H9 (cell line): ENCODE data around the gene ETFRF1. TPM values are rescaled to one million over a fixed set of nuclear protein-coding genes. Genes with fewer than 3 reads are reported as not detected.
A peak's percentile ranks its signal among the peaks of the same experiment; 100 is the strongest.

Experiments
- DNase-seq: peaks from one replicate; pipeline ENCODE4 v3.0.0-alpha.2; 2017
- H2AFZ ChIP-seq: one replicate; pipeline ENCODE4 v1.6.1; 2013; ENCODE audit warnings: mild to moderate bottlenecking, low read length, control low read depth, moderate library complexity
- H2AK5ac ChIP-seq: 2 replicates; pipeline ENCODE4 v1.6.1; 2013; ENCODE audit warnings: low read length, control low read depth, mixed read lengths; ENCODE audit not compliant: insufficient read length
- H2BK120ac ChIP-seq: one replicate; pipeline ENCODE4 v1.6.1; 2013; ENCODE audit warnings: low read depth, mild to moderate bottlenecking, low read length, control low read depth, inconsistent platforms; ENCODE audit not compliant: poor library complexity, severe bottlenecking
- H2BK12ac ChIP-seq: 2 replicates; pipeline ENCODE4 v1.6.1; 2013; ENCODE audit warnings: low read length, control low read depth, mixed read lengths, low read depth; ENCODE audit not compliant: insufficient read length
- H2BK15ac ChIP-seq: 2 replicates; pipeline ENCODE4 v1.6.1; 2013; ENCODE audit warnings: low read depth, low read length, control low read depth
- H2BK20ac ChIP-seq: one replicate; pipeline ENCODE4 v1.6.1; 2013; ENCODE audit warnings: low read depth, mild to moderate bottlenecking, low read length, control low read depth, inconsistent platforms; ENCODE audit not compliant: poor library complexity, severe bottlenecking
- H2BK5ac ChIP-seq: 2 replicates; pipeline ENCODE4 v1.6.1; 2013; ENCODE audit warnings: low read length, control low read depth, mixed read lengths; ENCODE audit not compliant: insufficient read length
- H3K14ac ChIP-seq: 2 replicates; pipeline ENCODE4 v1.6.1; 2013; ENCODE audit warnings: low read length, control low read depth; ENCODE audit not compliant: insufficient read depth
- H3K18ac ChIP-seq: 2 replicates; pipeline ENCODE4 v1.6.1; 2013; ENCODE audit warnings: low read depth, mild to moderate bottlenecking, mixed read lengths, low read length, control low read depth; ENCODE audit not compliant: insufficient read length
- H3K23ac ChIP-seq: 2 replicates; pipeline ENCODE4 v1.6.1; 2013; ENCODE audit warnings: low read length, control low read depth, mixed read lengths, low read depth; ENCODE audit not compliant: insufficient read length
- H3K23me2 ChIP-seq: 2 replicates; pipeline ENCODE4 v1.6.1; 2013; ENCODE audit warnings: low read depth, mild to moderate bottlenecking, mixed read lengths, low read length, control low read depth; ENCODE audit not compliant: insufficient read length, poor library complexity, severe bottlenecking
- H3K27ac ChIP-seq: 2 replicates; pipeline ENCODE4 v1.5.1; 2013; ENCODE audit warnings: low read length, control low read depth, mixed read lengths, low read depth; ENCODE audit not compliant: insufficient read length
- H3K27me3 ChIP-seq: 2 replicates; pipeline ENCODE4 v1.6.1; 2013; ENCODE audit warnings: low read length, control low read depth, inconsistent platforms; ENCODE audit not compliant: insufficient read depth
- H3K4ac ChIP-seq: 2 replicates; pipeline ENCODE4 v1.6.1; 2013; ENCODE audit warnings: low read depth, mild to moderate bottlenecking, control low read depth, inconsistent platforms, low read length, moderate library complexity
- H3K4me1 ChIP-seq: 2 replicates; pipeline ENCODE4 v1.6.1; 2013; ENCODE audit warnings: low read length, control low read depth, inconsistent platforms; ENCODE audit not compliant: insufficient read depth
- H3K4me2 ChIP-seq: 2 replicates; pipeline ENCODE4 v1.6.1; 2013; ENCODE audit warnings: low read length, control low read depth, mixed read lengths; ENCODE audit not compliant: insufficient read length, insufficient read depth
- H3K56ac ChIP-seq: 2 replicates; pipeline ENCODE4 v1.6.1; 2013; ENCODE audit warnings: low read depth, mild to moderate bottlenecking, mixed read lengths, low read length, control low read depth; ENCODE audit not compliant: insufficient read length
- H3K79me1 ChIP-seq: 2 replicates; pipeline ENCODE4 v1.6.1; 2013; ENCODE audit warnings: low read depth, mild to moderate bottlenecking, moderate library complexity, low read length, control low read depth, inconsistent platforms; ENCODE audit not compliant: insufficient read depth, poor library complexity, severe bottlenecking
- H3K79me2 ChIP-seq: 2 replicates; pipeline ENCODE4 v1.6.1; 2013; ENCODE audit warnings: low read length, control low read depth, inconsistent platforms; ENCODE audit not compliant: insufficient read depth
- H3K9ac ChIP-seq: 2 replicates; pipeline ENCODE4 v1.6.1; 2013; ENCODE audit warnings: low read length, control low read depth, mixed read lengths; ENCODE audit not compliant: insufficient read length; ENCODE audit errors: extremely low read depth
- H3K9me3 ChIP-seq: one replicate; pipeline ENCODE4 v1.6.1; 2013; ENCODE audit warnings: low read depth, low read length, inconsistent platforms; ENCODE audit not compliant: control insufficient read depth
- H3T11ph ChIP-seq: one replicate; pipeline ENCODE4 v1.6.1; 2013; ENCODE audit warnings: mild to moderate bottlenecking, low read length, control low read depth, inconsistent platforms
- H4K20me1 ChIP-seq: one replicate; pipeline ENCODE4 v1.6.1; 2013; ENCODE audit not compliant: control insufficient read depth, insufficient read length, insufficient read depth
- H4K5ac ChIP-seq: 2 replicates; pipeline ENCODE4 v1.6.1; 2013; ENCODE audit warnings: low read depth, mild to moderate bottlenecking, mixed read lengths, low read length, control low read depth; ENCODE audit not compliant: insufficient read length
- H4K8ac ChIP-seq: replicated peaks from 2 replicates; pipeline ENCODE4 v1.6.1; 2013; ENCODE audit warnings: low read length, control low read depth, mixed read lengths, low read depth; ENCODE audit not compliant: insufficient read length
- H4K91ac ChIP-seq: 2 replicates; pipeline ENCODE4 v1.6.1; 2013; ENCODE audit warnings: low read depth, mild to moderate bottlenecking, moderate library complexity, mixed read lengths, low read length, control low read depth; ENCODE audit not compliant: insufficient read length
- H3K27ac Mint-ChIP-seq, 3 experiments: 2 replicates in 2 of 3; 3 replicates in 1 of 3; pipeline ENCODE4 v1.8.0; 2020 to 2021; ENCODE audit warnings: mixed read lengths in 3 of 3, mild to moderate bottlenecking in 1 of 3, moderate library complexity in 1 of 3
- H3K27me3 Mint-ChIP-seq: 2 replicates; pipeline ENCODE4 v1.8.0; 2021; ENCODE audit warnings: low read depth, mild to moderate bottlenecking, moderate library complexity, mixed read lengths
- H3K36me3 Mint-ChIP-seq, 3 experiments: 2 replicates in 2 of 3; 3 replicates in 1 of 3; pipeline ENCODE4 v1.8.0; 2020 to 2021; ENCODE audit warnings: low read depth in 3 of 3, mixed read lengths in 3 of 3; ENCODE audit not compliant: insufficient read depth in 1 of 3
- H3K4me1 Mint-ChIP-seq, 2 experiments: 2 replicates each; pipeline ENCODE4 v1.8.0; 2020; ENCODE audit warnings: mixed read lengths in 2 of 2
- H3K4me3 Mint-ChIP-seq, 2 experiments: 2 replicates in 1 of 2; 3 replicates in 1 of 2; pipeline ENCODE4 v1.8.0; 2020 to 2021; ENCODE audit warnings: mild to moderate bottlenecking in 2 of 2, mixed read lengths in 2 of 2, moderate library complexity in 1 of 2
- H3K9me3 Mint-ChIP-seq, 2 experiments: 2 replicates in 1 of 2; 3 replicates in 1 of 2; pipeline ENCODE4 v1.8.0; 2020; ENCODE audit warnings: mild to moderate bottlenecking in 2 of 2, mixed read lengths in 2 of 2, moderate library complexity in 1 of 2
- CTCF ChIP-seq: fragments of 200-600 bp; sonication (generic); conservative IDR thresholded peaks from 3 replicates; pipeline ENCODE4 v1.8.0; 2021; ENCODE audit warnings: antibody characterized with exemption, mild to moderate bottlenecking
- WGBS: extraction: QIAGEN DNeasy Blood & Tissue Kit; methylation state at CpG from one replicate; pipeline ENCODE4 v1.1.7; 2013; ENCODE audit warnings: missing lambda C conversion rate, low lambda C conversion rate, mixed read lengths; ENCODE audit not compliant: insufficient read length; ENCODE audit errors: extremely low coverage; 5-methylcytosine and 5-hydroxymethylcytosine counted together
- total RNA-seq: library from RNA; stranded (reverse); gene quantifications from 2 replicates; pipeline ENCODE4 v1.2.1, GENCODE V29; 2021

Gene ETFRF1
- total RNA-seq, 1 experiment from 2014 or later, result 7.6 TPM

GRCh38 chr12:25151476-25151875 lies 43.6 kb upstream of the ETFRF1 start:
- Histone ChIP-seq H4K91ac (no peak overlapping the region), H3K4me2 (no peak overlapping the region), H3K23me2 (no peaks in the 10 kb centered on the region), H3K14ac (no peak overlapping the region), H3K9me3 (no peaks in the 10 kb centered on the region), H3K9ac (no peak overlapping the region), H2AFZ (no peak overlapping the region), H3K4ac (no peak overlapping the region), H2AK5ac (no peak overlapping the region), H3K56ac (no peak overlapping the region), H4K20me1 (no peaks in the 10 kb centered on the region), H2BK12ac (no peak overlapping the region), H2BK20ac (no peak overlapping the region), H2BK5ac (no peak overlapping the region), H4K5ac (no peak overlapping the region), H3K4me1 (peaks cover 11% of the 10 kb centered on the region), H3K27ac (no peak overlapping the region), H2BK120ac (no peak overlapping the region), H2BK15ac (no peak overlapping the region), H3K23ac (no peak overlapping the region), H3K79me1 (no peaks in the 10 kb centered on the region), H3K27me3 (no peaks in the 10 kb centered on the region), H3K79me2 (no peaks in the 10 kb centered on the region), H3T11ph (no peak overlapping the region), H3K18ac (no peak overlapping the region), H4K8ac (no peak overlapping the region)
- no peak overlapping the region for H3K4me3 Mint-ChIP-seq
- peak; percentile 50 for DNase-seq
- WGBS, result no CpG with 5 or more reads among the region's 5 CpGs
- H3K4me1 Mint-ChIP-seq, result peaks cover 17% of the 10 kb centered on the region in 2 experiments
- no peak overlapping the region for H3K27ac Mint-ChIP-seq
- no peaks in the 10 kb centered on the region; the same call in 1 of the 2 replicates for H3K27me3 Mint-ChIP-seq
- TF ChIP-seq CTCF, result no peak
- H3K9me3 Mint-ChIP-seq, result no peaks in the 10 kb centered on the region
- no peaks in the 10 kb centered on the region; a peak in 1 of 7 replicates for H3K36me3 Mint-ChIP-seq
